ENCODE results near the gene SERTAD1. TPM values are rescaled to one million over a fixed set of nuclear protein-coding genes. Genes with fewer than 3 reads are reported as not detected.

SERTAD1 gene
- total RNA-seq, 1 donor from 2014 or later = 2.4 TPM

GRCh38 chr19:40417643-40417981 is 8.2 kb downstream of the SERTAD1 start:
- H3K27me3 Mint-ChIP-seq (ENCODE audit: insufficient read depth, low read depth) = peaks cover 7% of the 10 kb centered on the region
- H3K4me2 ChIP-seq = no peak overlapping the region
- no peaks in the 10 kb centered on the region for H3K79me2 ChIP-seq (ENCODE audit: low read depth)
- H3K9me3 Mint-ChIP-seq = no peaks in the 10 kb centered on the region
- peaks cover 23% of the 10 kb centered on the region for H3K4me1 ChIP-seq
- H3K36me3 Mint-ChIP-seq = no peaks in the 10 kb centered on the region
- no peak overlapping the region for H3K4me3 Mint-ChIP-seq
- no peak for DNase-seq (ENCODE audit: low spot score)
- no peak overlapping the region for H3K9ac ChIP-seq
- peaks cover 26% of the 10 kb centered on the region for H3F3A ChIP-seq (ENCODE audit: low read depth)
- H3K27ac Mint-ChIP-seq = peak overlapping the region; percentile 15
- H4K20me1 ChIP-seq (ENCODE audit: low read depth) = no peaks in the 10 kb centered on the region
- H3K36me3 ChIP-seq = no peaks in the 10 kb centered on the region
- H2AFZ ChIP-seq (replicated peaks) = peak overlapping the region; percentile 47
- TF ChIP-seq EZH2phosphoT487 (IDR thresholded peaks at IDR 0.05) (no peak), EZH2 (IDR thresholded peaks at IDR 0.05) (no peak), CTCF (IDR thresholded peaks at IDR 0.05) (no peak)
- H3K4me3 ChIP-seq = no peak overlapping the region
- H3K9me3 ChIP-seq (ENCODE audit: low read depth) = no peaks in the 10 kb centered on the region
- H3K27me3 ChIP-seq = no peaks in the 10 kb centered on the region
- H3K27ac ChIP-seq = no peak overlapping the region
- H3K4me1 Mint-ChIP-seq = peaks cover 37% of the 10 kb centered on the region

GRCh38 chr19:40416918-40417642 is 8.7 kb downstream of the SERTAD1 start:
- Histone ChIP-seq H3K27me3 (no peaks in the 10 kb centered on the region), H3K4me1 (peaks cover 23% of the 10 kb centered on the region), H3K79me2 (ENCODE audit: low read depth) (no peaks in the 10 kb centered on the region), H4K20me1 (ENCODE audit: low read depth) (no peaks in the 10 kb centered on the region), H3K36me3 (no peaks in the 10 kb centered on the region), H3F3A (ENCODE audit: low read depth) (peaks cover 28% of the 10 kb centered on the region), H3K9ac (no peak overlapping the region), H3K9me3 (ENCODE audit: low read depth) (no peaks in the 10 kb centered on the region), H3K27ac (no peak overlapping the region), H3K4me2 (no peak overlapping the region), H2AFZ (replicated peaks) (peak overlapping the region; percentile 47), H3K4me3 (no peak overlapping the region)
- Mint-ChIP-seq H3K27ac (peak overlapping the region; percentile 61), H3K27me3 (ENCODE audit: insufficient read depth, low read depth) (peaks cover 7% of the 10 kb centered on the region), H3K36me3 (no peaks in the 10 kb centered on the region), H3K9me3 (no peaks in the 10 kb centered on the region), H3K4me1 (peaks cover 32% of the 10 kb centered on the region), H3K4me3 (no peak overlapping the region)
- no peak for TF ChIP-seq EZH2 (IDR thresholded peaks at IDR 0.05)
- TF ChIP-seq CTCF (IDR thresholded peaks at IDR 0.05) = no peak
- no peak for TF ChIP-seq EZH2phosphoT487 (IDR thresholded peaks at IDR 0.05)
- no peak for DNase-seq (ENCODE audit: low spot score)

GRCh38 chr19:40415768-40416167 is 10.0 kb downstream of the SERTAD1 start:
- no peaks in the 10 kb centered on the region for H4K20me1 ChIP-seq (ENCODE audit: low read depth)
- peaks cover 15% of the 10 kb centered on the region for H3F3A ChIP-seq (ENCODE audit: low read depth)
- H3K9ac ChIP-seq = no peak overlapping the region
- H3K27ac ChIP-seq = no peak overlapping the region
- Mint-ChIP-seq H3K4me3 (no peak overlapping the region), H3K27me3 (ENCODE audit: insufficient read depth, low read depth) (peaks cover 7% of the 10 kb centered on the region), H3K36me3 (no peaks in the 10 kb centered on the region), H3K4me1 (peaks cover 28% of the 10 kb centered on the region), H3K27ac (peak overlapping the region; percentile 1), H3K9me3 (no peaks in the 10 kb centered on the region)
- TF ChIP-seq CTCF (IDR thresholded peaks at IDR 0.05) = no peak
- TF ChIP-seq EZH2 (IDR thresholded peaks at IDR 0.05) = no peak
- no peak for TF ChIP-seq EZH2phosphoT487 (IDR thresholded peaks at IDR 0.05)
- peaks cover 16% of the 10 kb centered on the region for H3K4me1 ChIP-seq
- H3K4me2 ChIP-seq = no peak overlapping the region
- no peak overlapping the region for H2AFZ ChIP-seq (replicated peaks)
- H3K36me3 ChIP-seq = no peaks in the 10 kb centered on the region
- H3K79me2 ChIP-seq (ENCODE audit: low read depth) = no peaks in the 10 kb centered on the region
- no peak for DNase-seq (ENCODE audit: low spot score)
- H3K4me3 ChIP-seq = no peak overlapping the region
- no peaks in the 10 kb centered on the region for H3K9me3 ChIP-seq (ENCODE audit: low read depth)
- H3K27me3 ChIP-seq = no peaks in the 10 kb centered on the region

All from neural progenitor cell (in vitro differentiated cells).